ENCODE data around the gene PDSS2. TPM values are rescaled to one million over a fixed set of nuclear protein-coding genes. Genes with fewer than 3 reads are reported as not detected.

The PDSS2 gene
- total and polyA plus RNA-seq, 7 donors, result 9.4 to 18.5 (median 11.1) TPM

DNA sequence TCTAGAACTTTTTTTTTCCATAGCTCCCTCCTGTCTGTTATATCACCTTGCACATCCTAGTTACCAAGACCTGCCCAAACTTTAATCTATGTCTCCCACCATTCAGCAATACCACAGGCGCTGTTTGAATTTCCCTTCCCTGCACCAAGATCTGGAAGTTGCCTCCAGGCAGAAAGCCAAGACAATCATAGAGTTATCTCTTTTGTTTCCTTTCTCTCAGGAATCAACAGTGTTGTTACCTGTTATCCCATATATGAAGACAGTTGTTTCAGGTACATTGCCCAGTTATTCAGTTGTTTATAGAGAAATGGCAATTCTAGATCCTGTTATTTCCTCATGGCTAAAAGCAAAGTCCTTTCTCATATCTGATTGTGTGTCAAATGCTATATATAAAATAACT is 63.2 kb downstream of the PDSS2 start:
- no peaks in the 10 kb centered on the region for H3K4me1 ChIP-seq
- 24 to 69% methylated on average over 1 of the region's 1 CpG for WGBS, 2 donors
- H3K27me3 ChIP-seq, result no peaks in the 10 kb centered on the region

GRCh38 chr6:107392069-107392468 is 67.3 kb downstream of the PDSS2 start:
- Histone ChIP-seq H3K36me3 (no peaks in the 10 kb centered on the region), H3K4me1 (no peaks in the 10 kb centered on the region), H3K27ac (no peak overlapping the region), H3K27me3 (no peaks in the 10 kb centered on the region), H3K4me3 (no peak overlapping the region), H3K9me3 (no peaks in the 10 kb centered on the region)
- DNase-seq, result no peak
- 97% methylated on average over 2 of the region's 2 CpGs for WGBS, 2 donors
- TF ChIP-seq EP300 (IDR thresholded peaks at IDR 0.05) (no peak), POLR2A (IDR thresholded peaks at IDR 0.05) (no peak), POLR2AphosphoS5 (IDR thresholded peaks at IDR 0.05) (no peak), CTCF (IDR thresholded peaks at IDR 0.05) (no peak)
- intact Hi-C loops (cut with DNase I), result no loop called here

More for the DNA sequence above, 63.2 kb downstream of the PDSS2 start:
- H3K27ac ChIP-seq, result no peak overlapping the region
- intact Hi-C loops (cut with DNase I), result no loop called here
- H3K9me3 ChIP-seq, result no peaks in the 10 kb centered on the region
- no peak for TF ChIP-seq POLR2A (IDR thresholded peaks at IDR 0.05)
- no peak for TF ChIP-seq EP300 (IDR thresholded peaks at IDR 0.05)
- no peak for TF ChIP-seq POLR2AphosphoS5 (IDR thresholded peaks at IDR 0.05)
- TF ChIP-seq CTCF (IDR thresholded peaks at IDR 0.05), result no peak
- no peak overlapping the region for H3K4me3 ChIP-seq
- DNase-seq, result no peak
- H3K36me3 ChIP-seq, result no peaks in the 10 kb centered on the region

DNA sequence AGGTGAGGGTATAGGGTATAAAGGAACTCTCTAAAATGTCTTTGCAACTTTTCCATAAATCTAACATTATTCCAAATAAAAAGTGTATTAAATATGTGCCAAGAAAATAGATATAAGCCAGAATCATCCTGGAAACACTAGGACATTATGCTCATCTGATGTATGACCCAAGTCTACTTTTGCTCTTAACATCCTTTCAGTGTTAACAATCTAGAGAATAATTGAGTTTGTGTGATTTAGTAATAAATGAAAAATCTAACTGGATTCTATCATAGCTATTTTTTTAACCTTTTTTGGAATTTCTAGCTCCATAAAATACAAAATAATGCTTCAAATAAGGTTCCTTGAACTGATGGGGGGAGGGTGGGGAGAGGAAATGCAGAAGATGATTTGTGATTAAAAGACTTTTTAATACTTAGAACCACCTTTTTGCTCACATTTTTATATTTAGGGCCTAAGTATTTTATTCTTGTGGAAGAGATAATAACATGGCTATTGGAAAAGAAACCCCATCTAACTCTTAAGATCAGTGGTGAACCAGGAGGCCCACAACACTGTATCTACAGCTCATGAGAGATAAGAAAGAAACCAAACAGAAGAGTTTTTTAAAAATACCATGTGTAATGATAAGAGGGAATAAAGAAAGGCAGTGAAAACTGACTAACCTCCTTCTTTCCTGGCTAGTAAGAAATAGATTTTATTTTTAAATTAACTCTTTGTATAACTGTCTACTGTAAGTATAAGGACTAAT is 68.5 kb downstream of the PDSS2 start:
- no peak overlapping the region for H3K4me3 ChIP-seq
- DNase-seq, result no peak
- no peaks in the 10 kb centered on the region for H3K4me1 ChIP-seq
- TF ChIP-seq POLR2AphosphoS5 (IDR thresholded peaks at IDR 0.05), result no peak
- TF ChIP-seq CTCF (IDR thresholded peaks at IDR 0.05), result no peak
- TF ChIP-seq EP300 (IDR thresholded peaks at IDR 0.05), result no peak
- TF ChIP-seq POLR2A (IDR thresholded peaks at IDR 0.05), result no peak
- no peaks in the 10 kb centered on the region for H3K9me3 ChIP-seq
- H3K27me3 ChIP-seq, result no peaks in the 10 kb centered on the region
- H3K36me3 ChIP-seq, result no peaks in the 10 kb centered on the region
- no peak overlapping the region for H3K27ac ChIP-seq
- intact Hi-C loops (cut with DNase I), result no loop called here

DNA sequence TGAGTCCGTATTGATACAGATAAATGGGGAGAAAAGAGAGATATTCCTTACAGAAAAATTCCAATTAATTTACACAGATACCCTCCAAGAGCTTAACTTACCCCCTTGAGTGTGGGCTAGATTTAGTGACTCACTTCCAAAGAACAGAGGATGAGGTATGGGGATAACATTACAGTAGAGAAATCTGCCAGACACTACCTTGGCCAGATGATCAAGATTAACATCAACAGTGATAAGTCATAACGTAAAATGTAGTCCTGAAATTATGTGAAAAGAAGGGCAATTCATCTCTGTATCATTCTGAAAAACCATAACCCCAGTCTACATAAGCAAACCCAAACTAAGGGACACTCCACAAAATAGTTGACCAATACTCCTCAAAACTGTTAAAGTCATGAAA is 69.3 kb downstream of the PDSS2 start:
- TF ChIP-seq EP300 (IDR thresholded peaks at IDR 0.05), result no peak
- no peak for TF ChIP-seq POLR2AphosphoS5 (IDR thresholded peaks at IDR 0.05)
- no peak for TF ChIP-seq CTCF (IDR thresholded peaks at IDR 0.05)
- TF ChIP-seq POLR2A (IDR thresholded peaks at IDR 0.05), result no peak
- 94 to 96% methylated on average over 2 of the region's 2 CpGs for WGBS, 2 donors

GRCh38 chr6:107386904-107387303 is 72.5 kb downstream of the PDSS2 start:
- H3K4me3 ChIP-seq, result no peak overlapping the region
- H3K36me3 ChIP-seq, result no peaks in the 10 kb centered on the region
- DNase-seq, result no peak
- intact Hi-C loops (cut with DNase I), result no loop called here
- 84 to 94% methylated on average over 2 of the region's 2 CpGs for WGBS, 2 donors
- H3K27ac ChIP-seq, result no peak overlapping the region
- TF ChIP-seq EP300 (IDR thresholded peaks at IDR 0.05), result no peak
- TF ChIP-seq CTCF (IDR thresholded peaks at IDR 0.05), result no peak
- no peak for TF ChIP-seq POLR2A (IDR thresholded peaks at IDR 0.05)
- TF ChIP-seq POLR2AphosphoS5 (IDR thresholded peaks at IDR 0.05), result no peak
- no peaks in the 10 kb centered on the region for H3K27me3 ChIP-seq
- H3K9me3 ChIP-seq, result no peaks in the 10 kb centered on the region
- no peaks in the 10 kb centered on the region for H3K4me1 ChIP-seq

More for the DNA sequence above, 69.3 kb downstream of the PDSS2 start:
- H3K4me3 ChIP-seq, result no peak overlapping the region
- intact Hi-C loops (cut with DNase I), result no loop called here
- H3K36me3 ChIP-seq, result no peaks in the 10 kb centered on the region
- no peaks in the 10 kb centered on the region for H3K27me3 ChIP-seq
- no peaks in the 10 kb centered on the region for H3K4me1 ChIP-seq
- H3K9me3 ChIP-seq, result no peaks in the 10 kb centered on the region
- H3K27ac ChIP-seq, result no peak overlapping the region
- no peak for DNase-seq
